Omental fat pad (tissue), 4 donors: ENCODE results near the gene WBP2. TPM values are rescaled to one million over a fixed set of nuclear protein-coding genes. Genes with fewer than 3 reads are reported as not detected.

Experiments
- ATAC-seq: fragments of 150-250 bp; one replicate; pipeline ENCODE4 v1.9.1; 2016; ENCODE audit warnings: mild to moderate bottlenecking, moderate library complexity; ENCODE audit not compliant: low FRiP score
- DNase-seq: peaks from one replicate; pipeline ENCODE4 v3.0.0-alpha.2; 2019; ENCODE audit warnings: low spot score
- total RNA-seq, 4 donors: library from RNA; depleted of rRNA; stranded (reverse); fragments of >200 nt; gene quantifications; one replicate each; pipeline ENCODE4 v1.1.0, GENCODE V29; 2016
- TF ChIP-seq, protein P1 (sequence below), 3 donors: fragments of 450-650 bp; IDR thresholded peaks; one replicate each; pipeline ENCODE4 v1.5.1; 2016 to 2017; ENCODE audit warnings: antibody characterized with exemption in 3 of 3, mild to moderate bottlenecking in 3 of 3, moderate library complexity in 2 of 3

The WBP2 gene
- 10 to 100 TPM; 43.1 to 72.3 (median 50.2) TPM for total RNA-seq

DNA sequence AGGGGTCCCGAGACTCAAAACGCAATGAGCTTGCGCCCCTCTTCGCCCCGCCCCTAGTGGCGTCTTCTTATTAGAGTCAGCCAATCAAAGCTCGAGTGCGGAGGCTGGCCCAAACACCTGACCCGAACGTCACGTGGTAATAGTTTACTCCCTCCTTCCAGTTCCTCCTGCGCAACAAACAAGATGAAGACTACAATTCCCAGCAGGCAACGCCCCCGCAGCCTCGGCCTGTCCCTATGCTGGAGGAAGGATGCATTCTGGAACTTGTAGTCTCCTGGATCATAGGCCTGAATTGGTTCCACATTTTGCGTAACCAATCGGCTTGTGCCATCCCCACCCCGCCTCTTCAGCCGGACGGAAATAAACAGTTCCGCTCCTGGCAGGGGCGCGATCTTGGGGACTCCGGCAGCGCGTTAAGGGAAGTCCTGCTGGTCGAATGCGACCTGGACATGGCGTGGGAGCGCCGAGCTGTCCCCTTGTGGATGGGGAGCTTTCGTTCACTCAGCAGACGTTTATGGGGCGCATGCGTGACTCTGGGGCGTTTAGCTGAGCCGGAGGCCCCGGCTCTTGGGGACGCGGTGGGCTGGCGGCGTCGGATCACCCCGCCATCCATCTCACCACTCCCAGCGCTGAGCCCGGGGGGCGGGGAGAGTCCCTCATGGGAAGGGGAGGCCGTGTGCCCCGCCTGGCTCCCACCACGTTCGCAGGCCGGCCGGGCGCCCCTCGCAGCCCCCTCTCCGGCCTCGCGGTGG, at the start of gene WBP2:
TSS of gene WBP2 (minus strand) at position 26 of the 752 bp plus-strand sequence. CDS start 38 bp downstream, outside the sequence.
- TF ChIP-seq, protein P1, sequence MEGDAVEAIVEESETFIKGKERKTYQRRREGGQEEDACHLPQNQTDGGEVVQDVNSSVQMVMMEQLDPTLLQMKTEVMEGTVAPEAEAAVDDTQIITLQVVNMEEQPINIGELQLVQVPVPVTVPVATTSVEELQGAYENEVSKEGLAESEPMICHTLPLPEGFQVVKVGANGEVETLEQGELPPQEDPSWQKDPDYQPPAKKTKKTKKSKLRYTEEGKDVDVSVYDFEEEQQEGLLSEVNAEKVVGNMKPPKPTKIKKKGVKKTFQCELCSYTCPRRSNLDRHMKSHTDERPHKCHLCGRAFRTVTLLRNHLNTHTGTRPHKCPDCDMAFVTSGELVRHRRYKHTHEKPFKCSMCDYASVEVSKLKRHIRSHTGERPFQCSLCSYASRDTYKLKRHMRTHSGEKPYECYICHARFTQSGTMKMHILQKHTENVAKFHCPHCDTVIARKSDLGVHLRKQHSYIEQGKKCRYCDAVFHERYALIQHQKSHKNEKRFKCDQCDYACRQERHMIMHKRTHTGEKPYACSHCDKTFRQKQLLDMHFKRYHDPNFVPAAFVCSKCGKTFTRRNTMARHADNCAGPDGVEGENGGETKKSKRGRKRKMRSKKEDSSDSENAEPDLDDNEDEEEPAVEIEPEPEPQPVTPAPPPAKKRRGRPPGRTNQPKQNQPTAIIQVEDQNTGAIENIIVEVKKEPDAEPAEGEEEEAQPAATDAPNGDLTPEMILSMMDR (IDR thresholded peaks at IDR 0.05) = no peak
- peak; percentile 96 for ATAC-seq
- peak; percentile 96 for DNase-seq

DNA sequence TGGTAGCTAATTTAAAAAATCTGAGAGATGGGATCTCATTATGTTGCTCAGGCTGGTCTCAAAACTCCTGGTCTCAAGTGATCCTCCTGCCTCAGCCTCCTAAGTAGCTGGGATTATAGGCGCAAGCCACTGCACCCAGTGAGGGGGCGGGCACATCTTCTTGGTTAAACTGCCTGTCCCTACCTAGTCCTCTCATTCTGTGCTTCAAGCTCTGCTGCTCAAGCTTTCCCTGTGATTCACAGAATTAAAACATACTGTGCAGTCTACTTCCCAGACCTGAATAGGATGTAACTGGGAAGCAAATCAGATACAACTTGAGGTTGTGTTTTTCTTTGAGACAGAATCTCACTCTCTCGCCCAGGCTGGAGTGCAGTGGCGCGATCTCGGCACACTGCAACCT, 47.3 kb upstream of the WBP2 start:
- DNase-seq = no peak
- TF ChIP-seq, protein P1 (IDR thresholded peaks at IDR 0.05) = no peak
- no peak for ATAC-seq

DNA sequence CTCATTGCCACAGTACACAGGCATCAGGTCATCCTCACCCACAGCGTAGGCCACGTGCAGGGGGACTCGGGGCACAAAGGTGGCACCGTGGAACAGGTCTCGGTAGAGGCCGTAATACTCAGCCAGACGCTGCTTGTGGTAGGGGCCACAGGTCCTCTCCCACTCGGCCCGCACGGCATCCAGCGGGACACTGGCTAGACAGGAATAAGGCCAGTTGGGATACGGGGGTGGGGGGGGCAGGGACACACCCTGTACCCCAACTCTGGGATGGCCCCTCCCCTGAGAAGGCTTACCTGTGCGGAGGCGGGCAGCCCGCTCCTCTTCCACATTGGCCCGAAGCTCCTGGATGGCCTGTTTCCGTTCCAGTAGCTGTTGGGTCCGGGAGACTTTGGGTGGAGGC, 46.6 kb upstream of the WBP2 start:
- TF ChIP-seq, protein P1 (IDR thresholded peaks at IDR 0.05) = no peak
- ATAC-seq (no peak), DNase-seq (no peak)

DNA sequence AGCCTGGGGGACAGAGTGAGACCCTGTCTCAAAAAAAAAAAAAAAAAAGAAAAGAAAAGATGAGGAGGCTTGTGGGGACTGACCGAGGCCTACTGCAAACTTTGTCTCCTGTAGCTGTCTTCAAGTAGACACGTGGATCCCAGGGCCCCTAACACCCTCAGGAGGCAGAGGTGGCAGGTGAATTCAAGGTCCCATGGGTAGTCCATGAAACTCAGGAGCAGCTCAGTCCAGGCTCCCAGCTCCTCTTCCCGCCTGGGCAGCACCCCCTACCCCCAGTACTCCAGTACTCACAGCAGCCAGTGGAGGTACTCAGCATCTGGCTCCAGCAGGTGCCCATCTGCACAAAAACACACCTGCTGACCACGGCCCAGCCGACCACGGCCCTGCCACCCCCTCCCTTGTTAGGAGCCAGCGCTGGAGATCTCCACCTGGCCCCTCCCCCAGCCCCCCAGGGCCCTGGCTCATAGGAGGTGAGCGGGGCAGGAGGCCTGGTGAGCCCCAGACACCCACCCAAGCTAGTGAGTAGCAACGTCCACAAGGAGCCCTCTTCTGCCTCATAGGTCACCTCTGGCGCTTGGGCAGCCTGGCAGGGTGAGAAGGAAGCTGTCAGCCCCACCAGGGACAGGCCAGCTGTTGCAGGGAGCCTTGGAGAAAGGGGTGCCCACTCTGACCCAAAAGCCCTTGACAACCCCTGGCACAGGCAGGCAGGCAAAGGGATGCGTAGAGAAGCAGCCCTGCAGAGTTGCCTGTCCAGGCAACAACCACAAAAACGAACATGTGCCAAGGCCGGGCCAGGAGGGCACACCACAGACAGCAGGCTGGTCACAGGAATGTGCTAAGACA, 45.8 kb upstream of the WBP2 start:
- DNase-seq = no peak
- ATAC-seq = no peak
- TF ChIP-seq, protein P1 (IDR thresholded peaks at IDR 0.05) = no peak

DNA sequence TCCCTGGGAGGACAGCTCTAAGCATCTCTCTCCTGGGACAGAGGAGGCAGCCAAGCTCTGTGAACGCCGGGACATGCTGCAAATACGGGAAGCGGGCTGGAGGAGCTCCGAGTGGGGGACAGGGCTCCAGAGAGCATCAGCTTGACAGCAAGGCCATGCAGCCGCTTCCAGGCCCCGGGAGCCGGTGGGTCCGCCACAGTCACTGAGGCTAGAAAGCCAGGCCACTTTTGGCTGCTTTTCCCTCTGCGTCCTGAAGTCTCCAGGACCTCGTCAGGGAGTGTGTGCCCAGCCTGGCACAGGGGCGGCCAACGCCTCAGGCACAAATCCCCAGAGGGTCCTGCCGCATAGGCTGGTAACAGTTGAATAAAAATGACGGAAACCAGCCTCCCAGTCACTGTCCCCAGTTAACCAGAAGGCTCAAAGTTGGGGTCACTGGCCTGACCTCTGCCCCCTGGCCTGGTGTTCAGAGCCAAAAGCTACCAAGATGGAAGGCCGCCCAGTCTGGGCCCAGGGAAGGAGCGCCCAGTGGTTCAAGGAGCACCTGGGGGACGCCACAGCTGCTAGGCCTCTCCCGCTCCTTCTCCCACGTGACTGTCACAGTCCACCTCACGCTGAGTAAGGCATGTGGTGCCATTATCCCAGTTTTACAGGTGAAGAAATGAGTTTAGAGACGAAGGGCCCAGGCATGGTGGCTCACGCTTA, 44.8 kb upstream of the WBP2 start:
- TF ChIP-seq, protein P1 (IDR thresholded peaks at IDR 0.05) = no peak
- ATAC-seq (no peak), DNase-seq (no peak)

DNA sequence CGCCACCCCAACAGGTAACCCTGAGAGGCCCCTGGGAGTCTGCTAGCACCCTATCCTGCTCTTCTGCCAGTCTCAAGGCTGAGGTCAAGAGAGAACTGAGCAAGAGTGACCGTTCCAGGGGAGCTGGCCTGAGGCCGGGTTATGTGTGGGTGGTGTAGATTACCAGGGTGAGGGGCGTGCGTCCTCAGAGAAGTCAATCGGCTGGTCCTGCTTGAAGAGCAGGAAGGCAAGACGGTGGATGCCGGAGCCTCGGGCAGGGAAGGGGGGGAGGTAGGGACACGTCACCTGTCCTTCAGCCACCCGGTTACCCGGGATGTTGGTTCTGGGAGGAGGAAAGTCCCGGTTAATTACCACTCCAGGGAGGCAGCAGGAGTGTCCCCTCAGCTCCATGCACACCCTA, 44.2 kb upstream of the WBP2 start:
- DNase-seq = no peak
- TF ChIP-seq, protein P1 (IDR thresholded peaks at IDR 0.05) = no peak
- ATAC-seq = no peak
